GM15510 (cell line): Measurements from ENCODE around the gene ZNF236.

ENCODE experiments used
- POLR2A ChIP-seq: IDR thresholded peaks from 3 replicates; pipeline ENCODE4 v1.6.1; 2011; ENCODE audit warnings: borderline replicate concordance; ENCODE audit not compliant: insufficient read length; ENCODE audit errors: extremely low read depth

Gene ZNF236

GRCh38 chr18:76822506-76823160 is at the start of gene ZNF236:
Gene ZNF236, plus strand, starts transcription at chr18:76822557. Its CDS starts 51 bp downstream, at chr18:76822608.
- TF ChIP-seq POLR2A, result peak; percentile 89

GRCh38 chr18:76772665-76773064 is 49.7 kb upstream of the ZNF236 start:
- TF ChIP-seq POLR2A, result no peak

DNA sequence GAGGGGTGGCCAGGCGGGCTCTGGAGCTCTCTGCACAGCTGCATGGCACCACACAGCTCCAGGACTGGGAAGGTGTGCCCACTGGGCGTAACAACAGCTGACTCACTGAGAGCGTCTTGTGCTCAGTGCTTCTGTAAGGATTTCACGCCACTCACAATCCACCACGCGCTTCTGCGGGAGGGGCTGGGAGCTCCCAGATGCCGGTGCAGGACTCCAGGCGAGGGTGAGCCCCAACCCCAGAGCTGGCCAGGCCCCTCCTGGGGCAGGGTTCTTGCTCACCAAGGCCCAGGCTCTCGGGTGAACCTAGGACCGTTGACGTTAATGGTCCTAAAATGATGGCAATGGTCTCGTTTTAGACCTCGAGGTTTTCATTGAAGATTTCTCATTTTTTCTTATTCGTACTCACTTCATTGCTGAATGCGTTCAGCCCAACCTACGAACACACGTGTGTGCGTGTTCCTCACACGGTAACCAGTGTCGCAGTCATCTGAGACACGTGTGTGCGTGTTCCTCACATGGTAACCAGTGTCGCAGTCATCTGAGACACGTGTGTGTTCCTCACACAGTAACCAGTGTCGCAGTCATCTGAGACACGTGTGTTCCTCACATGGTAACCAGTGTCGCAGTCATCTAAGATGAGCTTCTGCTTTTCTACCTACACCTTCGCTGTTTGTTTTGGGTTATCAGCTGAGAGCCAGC is 38.4 kb upstream of the ZNF236 start:
- no peak for TF ChIP-seq POLR2A

DNA sequence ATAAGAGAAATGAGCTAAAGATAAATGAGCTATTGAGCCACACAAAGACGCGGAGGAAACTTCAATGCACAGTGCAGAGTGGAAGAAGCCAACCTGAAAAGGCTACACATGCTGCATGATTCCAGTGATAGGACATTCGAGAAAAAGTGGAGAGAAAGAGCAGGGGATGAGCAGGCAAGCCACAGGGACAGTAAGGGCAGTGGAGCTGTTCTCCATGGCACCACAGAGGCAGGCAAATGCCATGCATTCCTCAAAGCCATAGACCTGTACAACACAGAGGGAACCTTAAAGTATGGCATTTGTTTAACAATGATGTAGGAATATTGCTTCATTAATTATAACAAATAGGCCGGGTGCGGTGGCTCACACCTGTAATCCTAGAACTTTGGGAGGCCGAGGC is 36.5 kb upstream of the ZNF236 start:
- TF ChIP-seq POLR2A, result no peak

DNA sequence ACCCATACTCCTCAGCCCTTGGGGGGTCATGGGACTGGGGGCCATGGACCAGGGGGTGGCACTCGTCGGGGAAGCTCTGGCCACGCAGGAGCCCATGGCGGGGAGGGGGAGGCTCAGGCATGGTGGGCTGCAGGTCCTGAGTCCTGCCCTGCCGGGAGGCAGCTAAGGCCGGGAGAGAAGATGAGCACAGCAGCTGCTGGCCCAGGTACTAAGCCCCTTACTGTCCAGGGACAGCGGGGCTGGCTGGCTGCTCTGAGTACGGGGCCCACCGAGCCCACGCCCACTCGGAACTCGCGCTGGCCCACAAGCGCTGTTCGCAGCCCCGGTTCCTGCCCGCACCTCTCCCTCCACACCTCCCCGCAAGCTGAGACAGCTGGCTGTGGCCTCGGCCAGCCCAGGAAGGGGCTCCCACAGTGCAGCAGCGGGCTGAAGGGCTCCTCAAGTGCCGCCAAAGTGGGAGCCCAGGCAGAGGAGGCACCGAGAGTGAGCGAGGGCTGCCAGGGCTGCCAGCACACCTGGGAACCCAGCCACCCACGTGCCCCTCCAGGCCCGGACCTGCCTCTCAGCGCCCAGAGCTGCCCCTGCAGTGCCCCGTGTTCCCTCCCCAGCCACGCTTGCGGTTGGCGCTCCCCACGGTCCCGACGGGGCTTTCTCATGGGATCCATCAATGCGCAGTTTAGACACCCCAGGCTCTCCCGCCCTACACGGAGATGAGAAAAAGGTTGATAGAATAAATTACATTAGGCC is 33.6 kb upstream of the ZNF236 start:
- TF ChIP-seq POLR2A, result no peak

DNA sequence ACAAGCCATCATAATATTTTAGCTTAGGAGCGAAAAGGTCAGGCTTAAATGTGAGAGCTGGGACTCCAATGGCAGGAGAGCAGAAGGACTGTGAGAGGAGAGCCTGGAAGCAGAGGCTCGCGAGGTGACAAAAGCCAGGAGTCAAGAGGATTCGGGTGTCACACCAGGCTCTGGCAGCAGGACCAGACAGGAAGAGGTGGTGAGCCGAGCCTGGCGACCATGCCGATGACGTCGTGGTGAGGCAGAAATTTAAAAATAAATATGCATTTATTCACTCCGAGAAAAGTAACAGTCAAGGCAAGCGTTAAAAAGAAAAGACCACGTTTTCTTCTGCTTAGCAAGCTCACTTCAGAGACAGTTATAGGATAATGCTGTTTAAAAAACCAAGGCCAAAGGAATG is 31.3 kb upstream of the ZNF236 start:
- no peak for TF ChIP-seq POLR2A

GRCh38 chr18:76791642-76792041 is 30.7 kb upstream of the ZNF236 start:
- no peak for TF ChIP-seq POLR2A

DNA sequence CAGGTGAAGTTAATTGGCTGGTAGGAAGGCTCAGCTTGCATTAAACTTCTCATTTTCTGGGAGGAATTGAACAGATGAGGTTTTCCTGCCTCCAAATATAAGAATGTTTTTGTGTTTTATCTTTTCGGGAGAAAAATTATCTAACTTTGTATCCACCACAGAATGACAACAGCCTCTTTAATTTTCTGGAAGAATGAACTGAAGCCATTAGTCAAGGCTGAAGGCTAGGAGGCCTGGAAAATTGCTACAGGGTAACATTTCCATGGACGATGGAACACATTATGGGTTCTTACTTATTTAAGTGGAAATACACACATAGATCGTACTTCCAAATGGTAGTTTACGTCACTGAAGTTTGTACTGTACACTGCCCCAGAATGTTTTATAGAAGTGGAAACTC is 28.0 kb upstream of the ZNF236 start:
- TF ChIP-seq POLR2A, result no peak

GRCh38 chr18:76801567-76802505 is 20.5 kb upstream of the ZNF236 start:
- TF ChIP-seq POLR2A, result no peak

DNA sequence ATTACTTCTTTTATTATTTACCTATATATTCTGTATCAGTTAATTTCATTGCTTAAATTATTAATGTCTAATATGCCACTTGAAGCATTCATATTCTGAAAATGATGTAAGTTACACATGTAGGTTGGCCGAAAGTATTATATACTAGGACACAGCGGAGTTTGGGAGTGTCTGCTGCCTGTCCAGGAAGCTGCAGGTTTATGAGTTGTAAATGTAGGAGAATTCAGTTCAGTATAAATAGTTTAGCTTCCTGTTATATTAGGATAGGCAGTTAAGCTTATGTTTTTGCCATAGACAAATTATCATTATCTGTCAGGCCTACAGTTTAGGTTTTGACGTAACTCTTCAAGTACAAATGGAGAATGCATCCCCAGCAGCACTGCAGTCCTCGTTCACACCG is 18.9 kb upstream of the ZNF236 start:
- no peak for TF ChIP-seq POLR2A

- no peak for TF ChIP-seq POLR2A
Observed at GRCh38 chr18:76803814-76804213, 18.5 kb upstream of the ZNF236 start.

DNA sequence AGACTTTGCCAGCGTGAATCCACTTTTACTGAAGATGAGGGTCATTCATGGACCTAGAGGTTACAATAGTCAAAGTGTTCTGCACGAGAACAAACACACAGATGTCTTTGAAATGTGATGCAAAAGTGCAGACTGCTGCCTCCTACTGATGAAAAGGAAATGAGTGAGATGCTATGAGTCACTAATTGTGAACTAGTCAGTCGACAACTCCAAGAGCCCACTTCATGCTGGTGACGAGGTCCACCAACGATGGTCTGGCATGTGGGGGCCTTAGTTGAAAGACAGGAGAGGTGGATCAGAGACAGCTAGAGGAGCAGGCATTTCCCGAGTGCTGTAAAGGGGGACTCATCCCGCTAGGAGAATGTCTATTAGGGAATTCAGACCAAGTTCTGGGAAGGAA is 17.1 kb upstream of the ZNF236 start:
- no peak for TF ChIP-seq POLR2A

- TF ChIP-seq POLR2A, result no peak
Observed at GRCh38 chr18:76806301-76806700, 16.1 kb upstream of the ZNF236 start.

- no peak for TF ChIP-seq POLR2A
Observed at GRCh38 chr18:76808561-76808960, 13.8 kb upstream of the ZNF236 start.
